GM21529 (cell line): Measurements from ENCODE around the gene VSX1.
A peak's percentile ranks its signal among the peaks of the same experiment; 100 is the strongest.

Experiments
- ATAC-seq: cut with Tn5 transposase; IDR thresholded peaks from one replicate; pipeline ENCODE4 v1.9.1; 2021; ENCODE audit not compliant: unreplicated experiment

VSX1 gene

GRCh38 chr20:25066386-25066785 is 15.6 kb downstream of the VSX1 start:
- ATAC-seq: no peak

DNA sequence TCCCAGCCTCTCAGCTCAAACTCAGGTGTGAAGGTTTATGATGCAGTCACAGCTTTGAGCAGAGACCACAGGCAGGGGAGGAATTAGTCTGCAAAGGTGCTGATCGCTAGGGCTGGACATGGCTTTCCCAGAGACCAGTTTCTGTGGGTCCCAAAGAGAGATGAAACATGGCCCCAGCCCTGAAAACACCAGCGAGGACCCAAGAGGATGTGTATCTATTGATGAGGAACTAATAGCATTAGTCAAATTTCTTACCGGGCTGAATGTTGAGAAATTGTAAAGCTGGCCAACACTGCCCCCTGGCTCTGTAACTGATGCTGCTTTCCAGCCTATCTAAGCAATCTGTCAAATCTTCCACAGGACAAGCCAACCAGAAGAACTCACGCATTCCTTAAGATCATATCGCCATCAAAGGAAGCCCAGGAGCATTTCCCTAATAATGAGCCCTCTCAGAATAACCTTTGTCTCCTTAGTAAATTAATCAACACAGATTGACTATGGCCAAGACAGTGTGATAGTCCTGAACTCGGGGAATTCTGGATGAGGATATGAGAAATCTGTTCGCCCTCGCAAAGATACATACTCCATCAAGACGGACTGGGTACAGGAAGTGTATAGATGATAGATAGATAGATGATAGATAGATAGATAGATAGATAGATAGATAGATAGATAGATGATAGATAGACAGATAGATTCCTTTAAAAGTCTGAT is 16.2 kb downstream of the VSX1 start:
- peak; percentile 78 for ATAC-seq

GRCh38 chr20:25065072-25065624 is 16.8 kb downstream of the VSX1 start:
- ATAC-seq: no peak

GRCh38 chr20:25064561-25065071 is 17.3 kb downstream of the VSX1 start:
- no peak for ATAC-seq

- ATAC-seq: no peak
These were observed 18.0 kb downstream of the VSX1 start for GRCh38 chr20:25063981-25064380.

- no peak for ATAC-seq
These were observed 18.4 kb downstream of the VSX1 start for GRCh38 chr20:25063546-25063945.

- ATAC-seq: no peak
These were observed 19.1 kb downstream of the VSX1 start for GRCh38 chr20:25062841-25063240.

DNA sequence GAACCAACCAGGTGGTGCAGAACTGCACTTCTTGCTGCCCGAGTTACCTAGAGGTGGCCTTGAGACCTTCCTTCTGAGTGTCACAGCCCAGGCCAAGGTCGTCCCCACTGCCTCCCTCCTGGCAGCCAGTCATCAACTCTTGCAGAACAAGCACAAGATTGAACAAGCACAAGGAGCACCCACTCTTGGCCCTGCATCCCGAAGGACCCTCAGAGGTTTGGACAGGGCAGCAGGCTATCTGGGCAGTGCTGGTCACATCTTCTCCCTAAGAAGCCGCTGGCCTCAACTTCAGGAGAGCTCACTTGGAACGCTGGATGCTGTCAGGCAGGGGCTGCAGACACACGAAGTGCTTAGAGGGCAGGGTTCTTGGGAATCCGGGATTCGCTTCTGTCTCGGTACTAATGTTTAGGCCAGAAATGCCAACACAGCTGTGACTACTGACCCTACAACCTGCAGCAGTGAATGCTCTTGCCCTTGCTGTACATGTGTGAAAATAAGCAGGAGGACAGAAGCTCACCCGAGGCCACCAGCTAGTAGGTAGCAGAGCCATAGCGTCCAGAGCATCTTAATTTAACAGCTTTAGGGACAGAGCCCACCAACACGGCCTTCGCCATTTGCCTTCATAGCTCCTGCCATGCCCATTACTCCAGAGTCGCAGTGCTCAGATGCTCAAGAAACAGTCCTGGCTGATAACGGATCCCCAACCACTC is 20.0 kb downstream of the VSX1 start:
- ATAC-seq: no peak

GRCh38 chr20:25061103-25061799 is 20.7 kb downstream of the VSX1 start:
- ATAC-seq: no peak

GRCh38 chr20:25059866-25060465 is 22.0 kb downstream of the VSX1 start:
- no peak for ATAC-seq

DNA sequence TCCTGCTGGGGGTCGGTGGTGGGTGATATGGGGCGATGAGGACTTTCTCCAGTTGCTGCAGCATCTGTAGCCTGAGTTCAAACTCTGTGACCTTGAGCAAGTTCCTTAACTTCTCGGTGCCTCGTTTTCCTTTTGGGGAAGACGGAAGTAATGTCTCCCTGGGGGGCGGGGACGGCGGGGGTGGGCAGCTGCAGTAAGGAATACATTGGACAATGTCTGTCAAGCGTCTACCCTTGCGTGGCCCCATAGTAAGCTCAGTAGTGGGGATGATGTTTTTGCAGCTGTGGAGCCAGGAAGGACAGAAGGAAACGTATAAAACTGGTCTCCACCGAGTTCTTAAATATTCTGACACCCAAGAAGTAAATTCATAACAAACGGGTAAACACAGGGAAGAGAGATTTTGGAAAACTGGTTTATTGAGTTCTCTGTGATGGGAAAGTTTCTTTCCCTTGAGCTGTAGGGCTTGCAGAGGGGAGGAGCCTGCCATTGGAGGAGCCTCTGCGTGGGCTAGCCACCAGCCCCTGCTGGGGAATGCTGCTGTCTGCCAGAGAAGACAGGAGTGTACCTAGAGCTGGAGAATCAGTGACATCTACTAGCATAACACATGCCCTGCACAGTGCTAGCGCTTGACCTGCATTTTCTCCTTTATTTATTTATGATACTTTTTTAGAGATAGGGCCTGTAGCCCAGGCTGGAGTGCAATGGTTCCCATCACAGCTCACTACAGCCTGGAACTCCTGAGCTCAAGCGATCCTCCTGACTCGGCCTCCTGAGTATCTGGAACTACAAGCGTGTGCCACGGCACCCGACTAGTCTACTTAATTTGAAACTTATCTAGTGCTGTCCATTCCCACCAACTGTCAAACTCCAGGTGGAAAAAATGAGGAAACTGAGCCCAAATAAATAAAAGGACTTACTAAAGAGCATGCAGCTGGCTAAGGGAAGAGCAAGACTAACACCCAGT is 22.8 kb downstream of the VSX1 start:
- no peak for ATAC-seq

- ATAC-seq: peak; percentile 64
These were observed 23.7 kb downstream of the VSX1 start, which contains the start of gene ACSS1 for GRCh38 chr20:25058051-25058846. Gene ACSS1 (minus strand): TSS chr20:25058139. CDS start chr20:25058102, 37 bp downstream.

DNA sequence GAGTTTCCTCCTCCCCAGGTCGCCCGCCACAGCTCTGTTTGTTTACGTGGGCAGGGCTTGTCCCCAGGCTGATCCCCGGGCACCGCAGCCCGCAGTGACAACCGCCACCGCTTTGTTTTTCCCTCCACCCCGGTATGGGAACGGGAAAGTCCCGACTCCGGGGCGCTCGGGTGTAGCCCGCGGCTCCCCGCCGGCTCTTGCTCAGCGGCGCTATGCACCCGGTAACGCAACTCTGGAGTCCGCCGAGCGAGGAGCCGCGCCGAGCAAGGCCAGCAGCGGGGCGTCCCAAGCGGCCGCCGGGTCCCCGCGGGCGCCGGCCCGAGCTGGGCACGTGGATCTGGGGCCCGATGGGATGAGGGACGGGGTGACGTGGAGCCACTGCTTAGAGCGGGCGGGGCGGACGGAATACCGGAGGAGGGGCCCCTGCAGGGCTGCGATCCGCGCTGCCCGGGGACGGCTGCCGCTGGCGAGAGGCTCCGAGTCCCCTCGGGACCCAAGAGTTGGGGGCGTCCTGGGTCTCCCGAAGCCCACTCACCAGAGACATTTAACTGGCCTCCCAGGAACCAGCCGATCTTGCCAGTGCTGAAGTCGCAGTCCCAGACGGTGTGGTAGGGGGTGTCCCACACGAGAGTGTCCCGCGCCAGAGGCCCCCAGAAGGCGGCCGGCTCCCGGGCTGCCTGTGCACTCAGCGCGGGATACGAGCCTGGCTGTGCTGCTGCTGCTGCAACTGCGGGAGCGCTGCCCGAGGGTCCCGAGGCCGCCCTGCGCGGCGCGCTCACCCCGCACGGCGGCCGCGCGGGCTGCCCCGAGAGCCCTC is 24.5 kb downstream of the VSX1 start:
- ATAC-seq: peak; percentile 38

GRCh38 chr20:25056690-25057233 is 25.2 kb downstream of the VSX1 start:
- ATAC-seq: no peak

DNA sequence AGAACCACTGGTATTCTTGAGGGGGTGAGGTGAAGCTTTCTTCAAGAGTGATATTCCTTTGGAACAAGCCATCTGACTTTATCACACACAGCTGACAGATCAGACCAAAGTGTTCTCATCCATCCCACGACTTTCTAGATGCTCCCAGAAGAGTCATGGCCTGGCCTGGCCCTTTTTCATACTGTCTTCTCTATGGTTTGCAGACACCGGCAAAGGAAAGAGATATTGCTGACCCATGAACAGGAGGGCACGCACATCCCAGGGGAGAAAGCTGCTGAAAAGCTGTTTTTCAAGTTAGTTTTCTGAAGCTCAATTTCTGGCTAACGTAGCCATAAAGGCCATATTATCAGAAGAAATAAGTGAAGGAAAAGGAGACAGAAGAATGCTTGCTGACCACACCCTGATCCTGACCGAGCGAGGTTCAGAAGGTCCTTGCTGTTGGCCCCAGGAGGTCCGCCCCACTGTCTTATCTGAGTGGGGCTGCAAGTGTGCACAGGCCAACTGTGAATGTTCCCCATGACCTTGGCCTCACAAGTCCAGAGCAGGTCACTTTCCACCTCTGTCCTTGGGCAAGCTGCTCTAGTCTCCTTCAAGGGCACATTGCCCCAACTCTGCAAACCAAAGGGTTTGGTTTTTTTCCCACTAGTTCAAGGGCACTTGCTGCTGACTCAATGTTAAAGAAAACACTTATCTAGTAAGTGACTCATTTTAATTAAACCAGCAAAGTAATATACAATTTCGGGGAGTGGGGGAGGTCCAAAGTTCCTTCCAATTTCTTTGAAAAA is 26.0 kb downstream of the VSX1 start:
- ATAC-seq: no peak

GRCh38 chr20:25054995-25055629 is 26.8 kb downstream of the VSX1 start:
- ATAC-seq: no peak
